ENCODE results near the gene ZNF808. TPM values are rescaled to one million over a fixed set of nuclear protein-coding genes. Genes with fewer than 3 reads are reported as not detected.

ZNF808 gene
- total and polyA plus RNA-seq, 9 of the 15 experiments (the other 6 are each of a cell fraction or from before 2014, with no cell fraction given), result 3.1 to 20.1 (median 10.9) TPM

GRCh38 chr19:52600639-52601024, 73.2 kb downstream of the ZNF808 start:
- peaks cover 26% of the 10 kb centered on the region for H3K36me3 ChIP-seq (ENCODE audit: control insufficient read depth, insufficient read depth, low read length)
- TF ChIP-seq ZNF263 (CRISPR knock-in tag; IDR thresholded peaks at IDR 0.05; ENCODE audit: borderline replicate concordance) (peak; percentile 63), ZC3H11A (IDR thresholded peaks at IDR 0.05; ENCODE audit: low read depth, low read length) (no peak)
- FAIRE-seq, result no peak
- WGBS (ENCODE audit: insufficient coverage, low coverage, missing lambda C conversion rate), result 16% methylated on average over 10 of the region's 15 CpGs
- H4K20me1 ChIP-seq (replicated peaks; ENCODE audit: control insufficient read depth, insufficient read depth, low read length), result no peaks in the 10 kb centered on the region
- no peak for DNase-seq (ENCODE audit: extremely low read depth in 1 of 4, low spot score in 3 of 4)
- BruUV-seq (replicated peaks), result no TSS peak
- H3K4me2 ChIP-seq (ENCODE audit: insufficient read depth, low read length), result peak overlapping the region; percentile 80
- intact Hi-C loops (cut with micrococcal nuclease) (loop anchor here (10.0 kb wide), 1 partner anchor 124 kb away; no protein-coding TSS in a partner anchor), in situ Hi-C loops (cut with MboI) (no loop called here)
- H3K9me3 ChIP-seq (replicated peaks; ENCODE audit: control insufficient read depth, insufficient read depth, low read depth, low read length), result peaks cover 5% of the 10 kb centered on the region
- peaks cover 36% of the 10 kb centered on the region for H3K79me2 ChIP-seq (ENCODE audit: control insufficient read depth, insufficient read depth, low read length)
- ChIA-PET POLR2A (interaction anchor here (1.1 kb wide), 1 partner anchor 11 kb away, joined by 3 read pairs; no protein-coding TSS in a partner anchor), CTCF (ENCODE audit: low intra/inter-chr PET ratio) (no interaction called here)
- H3K9me1 ChIP-seq (ENCODE audit: control insufficient read depth, insufficient read depth, low read length), result no peaks in the 10 kb centered on the region
- peaks cover 5 to 14% of the 10 kb centered on the region in 2 experiments; a peak in 3 of 5 replicates for H3K4me1 ChIP-seq (replicated peaks in 1 of 2; ENCODE audit: control insufficient read depth in 2 of 2, insufficient read depth in 2 of 2, low read length in 2 of 2)
- H2AFZ ChIP-seq (ENCODE audit: low read depth, low read length), result peak overlapping the region; percentile 83
- peak overlapping the region; percentile 47 for H3K4me3 ChIP-seq
- H3K27ac ChIP-seq (ENCODE audit: extremely low read depth, low read depth, low read length), result peak overlapping the region; percentile 73; the same call in 2 of the 3 replicates
- H3K9ac ChIP-seq (ENCODE audit: insufficient read depth in 1 of 2, low read depth in 2 of 2, low read length in 2 of 2), result peak overlapping the region; percentile 42 to 87; a peak in 3 of 4 replicates
- no peaks in the 10 kb centered on the region for H3K27me3 ChIP-seq (ENCODE audit: control insufficient read depth in 2 of 2, insufficient read depth in 2 of 2, low read length in 2 of 2)
- peak; percentile 57 for ATAC-seq

- DNase-seq (ENCODE audit: extremely low read depth in 1 of 4, low spot score in 3 of 4) (peak; percentile 93 to 96 (median 94)), FAIRE-seq (peak; percentile 82), ATAC-seq (peak; percentile 99)
- intact Hi-C loops (cut with micrococcal nuclease) (loop anchor here (10.0 kb wide), 1 partner anchor 124 kb away; no protein-coding TSS in a partner anchor), in situ Hi-C loops (cut with MboI) (no loop called here)
- peaks cover 5 to 14% of the 10 kb centered on the region in 2 experiments; a peak in 3 of 5 replicates for H3K4me1 ChIP-seq (replicated peaks in 1 of 2; ENCODE audit: control insufficient read depth in 2 of 2, insufficient read depth in 2 of 2, low read length in 2 of 2)
- peak overlapping the region; percentile 47 for H3K4me3 ChIP-seq
- H3K36me3 ChIP-seq (ENCODE audit: control insufficient read depth, insufficient read depth, low read length), result peaks cover 21% of the 10 kb centered on the region
- peaks cover 39% of the 10 kb centered on the region for H3K79me2 ChIP-seq (ENCODE audit: control insufficient read depth, insufficient read depth, low read length)
- H3K9ac ChIP-seq (ENCODE audit: insufficient read depth in 1 of 2, low read depth in 2 of 2, low read length in 2 of 2), result peak overlapping the region; percentile 83 to 87
- H3K27ac ChIP-seq (ENCODE audit: extremely low read depth, low read depth, low read length), result peak overlapping the region; percentile 73
- no peaks in the 10 kb centered on the region for H3K9me1 ChIP-seq (ENCODE audit: control insufficient read depth, insufficient read depth, low read length)
- peak overlapping the region; percentile 83 for H2AFZ ChIP-seq (ENCODE audit: low read depth, low read length)
- TSS peak; percentile 59 for BruUV-seq (replicated peaks)
- CTCF ChIA-PET (ENCODE audit: low intra/inter-chr PET ratio), result no interaction called here
- POLR2A ChIA-PET, result interaction anchor here (0.6 to 1.0 kb wide), 3 partner anchors 36 to 1055 kb away, joined by 3 read pairs; no protein-coding TSS in a partner anchor
- WGBS (ENCODE audit: insufficient coverage, low coverage, missing lambda C conversion rate), result under 1% methylated on average over 48 of the region's 62 CpGs
- no peaks in the 10 kb centered on the region for H3K27me3 ChIP-seq (ENCODE audit: control insufficient read depth in 2 of 2, insufficient read depth in 2 of 2, low read length in 2 of 2)
- peak overlapping the region; percentile 80 for H3K4me2 ChIP-seq (ENCODE audit: insufficient read depth, low read length)
- no peaks in the 10 kb centered on the region for H4K20me1 ChIP-seq (replicated peaks; ENCODE audit: control insufficient read depth, insufficient read depth, low read length)
- H3K9me3 ChIP-seq (replicated peaks; ENCODE audit: control insufficient read depth, insufficient read depth, low read depth, low read length), result peaks cover 5% of the 10 kb centered on the region
- no peak for TF ChIP-seq MCM7 (IDR thresholded peaks at IDR 0.05)
- TF ChIP-seq HBP1 (CRISPR knock-in tag; IDR thresholded peaks at IDR 0.05), result no peak
- no peak for TF ChIP-seq KLF1 (tag; IDR thresholded peaks at IDR 0.05)
- TF ChIP-seq, protein P1, sequence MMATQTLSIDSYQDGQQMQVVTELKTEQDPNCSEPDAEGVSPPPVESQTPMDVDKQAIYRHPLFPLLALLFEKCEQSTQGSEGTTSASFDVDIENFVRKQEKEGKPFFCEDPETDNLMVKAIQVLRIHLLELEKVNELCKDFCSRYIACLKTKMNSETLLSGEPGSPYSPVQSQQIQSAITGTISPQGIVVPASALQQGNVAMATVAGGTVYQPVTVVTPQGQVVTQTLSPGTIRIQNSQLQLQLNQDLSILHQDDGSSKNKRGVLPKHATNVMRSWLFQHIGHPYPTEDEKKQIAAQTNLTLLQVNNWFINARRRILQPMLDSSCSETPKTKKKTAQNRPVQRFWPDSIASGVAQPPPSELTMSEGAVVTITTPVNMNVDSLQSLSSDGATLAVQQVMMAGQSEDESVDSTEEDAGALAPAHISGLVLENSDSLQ (IDR thresholded peaks at IDR 0.05), result no peak
These were observed 73.8 kb downstream of the ZNF808 start for GRCh38 chr19:52601025-52601973.
